ENCODE results near the gene ACTR3C. TPM values are rescaled to one million over a fixed set of nuclear protein-coding genes. Genes with fewer than 3 reads are reported as not detected.
"Not testable (repeated sequence)": the region's sequence is repeated elsewhere in the genome, so short reads cannot be mapped to it uniquely, and the experiment has no call there.

Gene ACTR3C
- total and polyA plus RNA-seq, 2 experiments from 2014 or later = 1.5 to 2.4 TPM

GRCh38 chr7:150308575-150308974 lies 14.8 kb downstream of the ACTR3C start:
- no peaks in the 10 kb centered on the region for H3K27me3 ChIP-seq
- H3K4me3 ChIP-seq = no peak overlapping the region
- no peaks in the 10 kb centered on the region for H3K9me3 ChIP-seq (ENCODE audit: low read depth)
- no peaks in the 10 kb centered on the region for H3K4me1 ChIP-seq (ENCODE audit: low read depth)
- H3K27ac ChIP-seq = no peak overlapping the region
- no peak for DNase-seq (ENCODE audit: low read depth in 1 of 2, low spot score in 1 of 2)
- H3K36me3 ChIP-seq = no peaks in the 10 kb centered on the region
- no peak for TF ChIP-seq CTCF (IDR thresholded peaks at IDR 0.05; ENCODE audit: low read depth, low read length)

GRCh38 chr7:150307904-150308303 lies 15.4 kb downstream of the ACTR3C start:
- Histone ChIP-seq H3K9me3 (ENCODE audit: low read depth) (no peaks in the 10 kb centered on the region), H3K4me3 (no peak overlapping the region), H3K36me3 (no peaks in the 10 kb centered on the region), H3K27me3 (no peaks in the 10 kb centered on the region), H3K27ac (no peak overlapping the region), H3K4me1 (ENCODE audit: low read depth) (no peaks in the 10 kb centered on the region)
- no peak for TF ChIP-seq CTCF (IDR thresholded peaks at IDR 0.05; ENCODE audit: low read depth, low read length)
- no peak for DNase-seq (ENCODE audit: low read depth in 1 of 2, low spot score in 1 of 2)

GRCh38 chr7:150307129-150307528 lies 16.2 kb downstream of the ACTR3C start:
- Histone ChIP-seq H3K9me3 (ENCODE audit: low read depth) (no peaks in the 10 kb centered on the region), H3K36me3 (no peaks in the 10 kb centered on the region), H3K27me3 (no peaks in the 10 kb centered on the region), H3K4me3 (no peak overlapping the region), H3K27ac (no peak overlapping the region), H3K4me1 (ENCODE audit: low read depth) (no peaks in the 10 kb centered on the region)
- DNase-seq (ENCODE audit: low read depth in 1 of 2, low spot score in 1 of 2) = no peak
- no peak for TF ChIP-seq CTCF (IDR thresholded peaks at IDR 0.05; ENCODE audit: low read depth, low read length)

GRCh38 chr7:150306377-150306776 lies 17.0 kb downstream of the ACTR3C start:
- not testable (repeated sequence) for DNase-seq (ENCODE audit: low read depth in 1 of 2, low spot score in 1 of 2); H3K27me3 ChIP-seq; H3K27ac ChIP-seq; H3K36me3 ChIP-seq; H3K4me3 ChIP-seq; H3K4me1 ChIP-seq (ENCODE audit: low read depth); H3K9me3 ChIP-seq (ENCODE audit: low read depth)

GRCh38 chr7:150305903-150306284 lies 17.5 kb downstream of the ACTR3C start:
- H3K27me3 ChIP-seq; H3K4me3 ChIP-seq; DNase-seq (ENCODE audit: low read depth in 1 of 2, low spot score in 1 of 2); H3K4me1 ChIP-seq (ENCODE audit: low read depth); H3K27ac ChIP-seq; H3K9me3 ChIP-seq (ENCODE audit: low read depth); H3K36me3 ChIP-seq: not testable (repeated sequence)

GRCh38 chr7:150305259-150305902 lies 18.0 kb downstream of the ACTR3C start:
- not testable (repeated sequence) for DNase-seq (ENCODE audit: low read depth in 1 of 2, low spot score in 1 of 2); H3K36me3 ChIP-seq; H3K27ac ChIP-seq; H3K27me3 ChIP-seq; H3K4me3 ChIP-seq; H3K9me3 ChIP-seq (ENCODE audit: low read depth); H3K4me1 ChIP-seq (ENCODE audit: low read depth)

- not testable (repeated sequence) for H3K4me1 ChIP-seq (ENCODE audit: low read depth); DNase-seq (ENCODE audit: low read depth in 1 of 2, low spot score in 1 of 2); H3K27ac ChIP-seq; H3K36me3 ChIP-seq; H3K27me3 ChIP-seq; H3K4me3 ChIP-seq; H3K9me3 ChIP-seq (ENCODE audit: low read depth)
Measured at GRCh38 chr7:150304499-150305258, 18.7 kb downstream of the ACTR3C start.

- H3K4me3 ChIP-seq; H3K27ac ChIP-seq; H3K36me3 ChIP-seq; H3K27me3 ChIP-seq; H3K9me3 ChIP-seq (ENCODE audit: low read depth); H3K4me1 ChIP-seq (ENCODE audit: low read depth): not testable (repeated sequence)
- peak in 1 of 2 donors; percentile 53 for DNase-seq (ENCODE audit: low read depth in 1 of 2, low spot score in 1 of 2)
Measured at GRCh38 chr7:150302908-150303310, 20.4 kb downstream of the ACTR3C start.

- not testable (repeated sequence) for H3K27ac ChIP-seq; H3K4me1 ChIP-seq (ENCODE audit: low read depth); H3K9me3 ChIP-seq (ENCODE audit: low read depth); DNase-seq (ENCODE audit: low read depth in 1 of 2, low spot score in 1 of 2); H3K4me3 ChIP-seq; H3K27me3 ChIP-seq; H3K36me3 ChIP-seq
Measured at GRCh38 chr7:150297978-150298377, 25.4 kb downstream of the ACTR3C start.

- not testable (repeated sequence) for H3K27ac ChIP-seq; H3K36me3 ChIP-seq; H3K9me3 ChIP-seq (ENCODE audit: low read depth); DNase-seq (ENCODE audit: low read depth in 1 of 2, low spot score in 1 of 2); H3K4me3 ChIP-seq; H3K4me1 ChIP-seq (ENCODE audit: low read depth); H3K27me3 ChIP-seq
Measured at GRCh38 chr7:150296802-150297201, 26.5 kb downstream of the ACTR3C start.

GRCh38 chr7:150295614-150296013 lies 27.7 kb downstream of the ACTR3C start:
- not testable (repeated sequence) for H3K36me3 ChIP-seq; DNase-seq (ENCODE audit: low read depth in 1 of 2, low spot score in 1 of 2); H3K27ac ChIP-seq; H3K4me1 ChIP-seq (ENCODE audit: low read depth); H3K9me3 ChIP-seq (ENCODE audit: low read depth); H3K4me3 ChIP-seq; H3K27me3 ChIP-seq

All from cardiac muscle cell (in vitro differentiated cells and primary cell).